ENCODE measurements around the gene PDZD2. TPM values are rescaled to one million over a fixed set of nuclear protein-coding genes. Genes with fewer than 3 reads are reported as not detected.

The PDZD2 gene
- total and polyA plus RNA-seq, 2 donors (not counting 3 experiments of a cell fraction or from before 2014, with no cell fraction given), result 0.66 to 6.9 TPM

DNA sequence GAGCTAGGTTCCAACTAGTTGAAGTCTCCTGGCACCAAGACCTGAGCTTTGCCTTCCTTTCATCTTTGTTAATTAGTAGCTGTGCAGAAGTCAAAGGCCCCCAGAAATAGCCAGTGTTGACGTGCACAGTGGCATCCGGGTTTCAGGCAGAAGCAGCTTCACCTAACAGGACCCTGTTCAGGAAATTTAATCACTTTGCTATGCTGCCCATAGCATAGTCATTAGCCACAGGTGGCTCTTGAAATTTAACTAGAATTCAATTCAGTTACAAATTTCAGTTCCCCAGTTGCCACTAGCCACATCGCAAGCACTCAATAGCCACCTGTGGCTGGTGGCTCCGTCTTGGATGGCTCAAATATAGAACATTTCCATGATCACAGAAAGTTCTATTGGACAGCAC lies 356.1 kb downstream of the PDZD2 start:
- dilution Hi-C loops (cut with MboI; ENCODE audit: extremely low pct_ligation_motif_present, low sequenced_read_pairs) (no loop called here), intact Hi-C loops (cut with micrococcal nuclease) (no loop called here)
- H4K20me1 ChIP-seq (replicated peaks; ENCODE audit: control insufficient read depth, extremely low read depth, insufficient read depth, low read length), result no peaks in the 10 kb centered on the region
- ChIA-PET CTCF (no interaction called here), POLR2A (no interaction called here)
- no peaks in the 10 kb centered on the region for H3K9me3 ChIP-seq (replicated peaks; ENCODE audit: control insufficient read depth, insufficient read depth, low read length)
- no peak overlapping the region for H3K4me3 ChIP-seq (replicated peaks in 1 of 3; ENCODE audit: insufficient read depth in 1 of 3, low read depth in 1 of 3, low read length in 3 of 3)
- no peaks in the 10 kb centered on the region for H3K79me2 ChIP-seq (ENCODE audit: control insufficient read depth, insufficient read depth, low read length)
- no peaks in the 10 kb centered on the region for H3K9me1 ChIP-seq (replicated peaks; ENCODE audit: control insufficient read depth, extremely low read depth, insufficient read depth, low read length)
- H3K4me1 ChIP-seq (ENCODE audit: control insufficient read depth, extremely low read depth, insufficient read depth, low read length), result no peaks in the 10 kb centered on the region
- H3K9ac ChIP-seq (replicated peaks; ENCODE audit: extremely low read depth, insufficient read depth, low read length), result no peak overlapping the region
- FAIRE-seq (no peak), DNase-seq (ENCODE audit: low read depth, low spot score) (no peak)
- no peak overlapping the region for H2AFZ ChIP-seq (ENCODE audit: low read depth, low read length)
- no peaks in the 10 kb centered on the region for H3K36me3 ChIP-seq (ENCODE audit: control insufficient read depth in 2 of 2, extremely low read depth in 1 of 2, insufficient read depth in 2 of 2, low read length in 2 of 2)
- H3K27ac ChIP-seq (ENCODE audit: insufficient read depth, low read depth, low read length), result no peak overlapping the region
- no peak overlapping the region for H3K4me2 ChIP-seq (ENCODE audit: insufficient read depth, low read length)
- no peaks in the 10 kb centered on the region for H3K27me3 ChIP-seq (ENCODE audit: control insufficient read depth in 2 of 2, insufficient read depth in 2 of 2, low read length in 2 of 2)
- BruUV-seq (replicated peaks), result no TSS peak
- TF ChIP-seq GATA2 (IDR thresholded peaks at IDR 0.05; ENCODE audit: insufficient read depth, insufficient read length, low read depth, low read length), result no peak
- no peak for TF ChIP-seq EZH2 (IDR thresholded peaks at IDR 0.05; ENCODE audit: borderline replicate concordance, low read depth, low read length, severe bottlenecking)
- TF ChIP-seq POLR2A (IDR thresholded peaks at IDR 0.05; ENCODE audit: low read depth, low read length), result no peak
- TF ChIP-seq POLR2AphosphoS5 (IDR thresholded peaks at IDR 0.05; ENCODE audit: insufficient read depth, low read depth, low read length), result no peak
- no peak for TF ChIP-seq MAX (IDR thresholded peaks at IDR 0.05; ENCODE audit: insufficient read depth, insufficient read length)
- TF ChIP-seq JUN (IDR thresholded peaks at IDR 0.05; ENCODE audit: borderline replicate concordance, insufficient read depth, insufficient read length, low read depth), result no peak
- TF ChIP-seq, protein P1, sequence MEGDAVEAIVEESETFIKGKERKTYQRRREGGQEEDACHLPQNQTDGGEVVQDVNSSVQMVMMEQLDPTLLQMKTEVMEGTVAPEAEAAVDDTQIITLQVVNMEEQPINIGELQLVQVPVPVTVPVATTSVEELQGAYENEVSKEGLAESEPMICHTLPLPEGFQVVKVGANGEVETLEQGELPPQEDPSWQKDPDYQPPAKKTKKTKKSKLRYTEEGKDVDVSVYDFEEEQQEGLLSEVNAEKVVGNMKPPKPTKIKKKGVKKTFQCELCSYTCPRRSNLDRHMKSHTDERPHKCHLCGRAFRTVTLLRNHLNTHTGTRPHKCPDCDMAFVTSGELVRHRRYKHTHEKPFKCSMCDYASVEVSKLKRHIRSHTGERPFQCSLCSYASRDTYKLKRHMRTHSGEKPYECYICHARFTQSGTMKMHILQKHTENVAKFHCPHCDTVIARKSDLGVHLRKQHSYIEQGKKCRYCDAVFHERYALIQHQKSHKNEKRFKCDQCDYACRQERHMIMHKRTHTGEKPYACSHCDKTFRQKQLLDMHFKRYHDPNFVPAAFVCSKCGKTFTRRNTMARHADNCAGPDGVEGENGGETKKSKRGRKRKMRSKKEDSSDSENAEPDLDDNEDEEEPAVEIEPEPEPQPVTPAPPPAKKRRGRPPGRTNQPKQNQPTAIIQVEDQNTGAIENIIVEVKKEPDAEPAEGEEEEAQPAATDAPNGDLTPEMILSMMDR (IDR thresholded peaks at IDR 0.05; ENCODE audit: extremely low read depth in 1 of 2, insufficient read depth in 1 of 2, low read depth in 1 of 2, low read length in 2 of 2), result no peak
- no peak for TF ChIP-seq MYC (IDR thresholded peaks at IDR 0.05; ENCODE audit: low read depth, low read length)
- no peak for TF ChIP-seq FOS (IDR thresholded peaks at IDR 0.05; ENCODE audit: borderline replicate concordance, insufficient read depth, low read length)

Measured in endothelial cell of umbilical vein (primary cell).